Frontal cortex (tissue), 4 donors: ENCODE data around the gene MLH3. TPM values are rescaled to one million over a fixed set of nuclear protein-coding genes. Genes with fewer than 3 reads are reported as not detected.

Source experiments
- DNase-seq, 2 donors: peaks; one replicate each; pipeline ENCODE4 v3.0.0; 2012; ENCODE audit warnings: low spot score in 2 of 2
- FAIRE-seq: peaks from 2 replicates; lab custom pipeline; 2012; peaks lifted over from hg19 to GRCh38; lab: Jason Lieb, UNC
- total RNA-seq: library from RNA; depleted of rRNA; stranded (reverse); fragments of >200 nt; gene quantifications from one replicate; pipeline ENCODE4 v1.2.3, GENCODE V29; 2014
- donor health status: control.
- donor health status: control.
- donor health status: control.

Gene MLH3
- total RNA-seq = 79.1 TPM

- FAIRE-seq (no peak), DNase-seq (peak; percentile 78 to 81)
These were observed at the start of gene MLH3 for GRCh38 chr14:75050852-75051555. Gene MLH3, minus strand, starts transcription at chr14:75051467. Its CDS starts 1,812 bp downstream, at chr14:75049655.

GRCh38 chr14:75098682-75099081 is 47.4 kb upstream of the MLH3 start:
- DNase-seq (no peak), FAIRE-seq (no peak)

GRCh38 chr14:75098212-75098611 is 46.9 kb upstream of the MLH3 start:
- DNase-seq = no peak
- no peak for FAIRE-seq

GRCh38 chr14:75096959-75097358 is 45.7 kb upstream of the MLH3 start:
- DNase-seq (no peak), FAIRE-seq (no peak)

GRCh38 chr14:75095690-75096089 is 44.4 kb upstream of the MLH3 start:
- no peak for DNase-seq
- FAIRE-seq = no peak

GRCh38 chr14:75094896-75095295 is 43.6 kb upstream of the MLH3 start:
- FAIRE-seq = no peak
- no peak for DNase-seq

GRCh38 chr14:75092698-75093097 is 41.4 kb upstream of the MLH3 start:
- FAIRE-seq (no peak), DNase-seq (no peak)

GRCh38 chr14:75091251-75091650 is 40.0 kb upstream of the MLH3 start:
- no peak for DNase-seq
- no peak for FAIRE-seq

GRCh38 chr14:75090353-75090752 is 39.1 kb upstream of the MLH3 start:
- no peak for FAIRE-seq

GRCh38 chr14:75088566-75089373 is 37.5 kb upstream of the MLH3 start:
- peak in 1 of 2 donors; percentile 49 for DNase-seq
- no peak for FAIRE-seq

More at GRCh38 chr14:75090353-75090752, 39.1 kb upstream of the MLH3 start:
- no peak for DNase-seq

GRCh38 chr14:75088153-75088552 is 36.9 kb upstream of the MLH3 start:
- DNase-seq (no peak), FAIRE-seq (no peak)

- no peak for DNase-seq
- no peak for FAIRE-seq
These were observed 33.2 kb upstream of the MLH3 start for GRCh38 chr14:75084513-75084912.

- DNase-seq (no peak), FAIRE-seq (no peak)
These were observed 32.0 kb upstream of the MLH3 start for GRCh38 chr14:75083271-75083670.

- FAIRE-seq = no peak
- DNase-seq = no peak
These were observed 30.5 kb upstream of the MLH3 start for GRCh38 chr14:75081660-75082229.

GRCh38 chr14:75079521-75079920 is 28.3 kb upstream of the MLH3 start:
- DNase-seq (no peak), FAIRE-seq (no peak)

GRCh38 chr14:75077794-75078193 is 26.5 kb upstream of the MLH3 start:
- DNase-seq (no peak), FAIRE-seq (no peak)

GRCh38 chr14:75070383-75070782 is 19.1 kb upstream of the MLH3 start:
- no peak for FAIRE-seq
- no peak for DNase-seq

GRCh38 chr14:75069811-75070145 is 18.5 kb upstream of the MLH3 start:
- FAIRE-seq (no peak), DNase-seq (no peak)

- no peak for FAIRE-seq
These were observed 18.0 kb upstream of the MLH3 start, which contains the start of gene ZC2HC1C for GRCh38 chr14:75069121-75069810. Gene ZC2HC1C, plus strand, starts transcription at chr14:75069641. Its CDS starts 933 bp downstream, at chr14:75070574.

More at GRCh38 chr14:75069121-75069810, 18.0 kb upstream of the MLH3 start, which contains the start of gene ZC2HC1C:
- DNase-seq = peak; percentile 82 to 83
